Stimulated activated CD8-positive, alpha-beta memory T cell treated with anti-CD3 and anti-CD28 coated beads, Interleukin-15, amount 100 ng/mL, for 4 hours (primary cell): ENCODE results near the gene FHOD1.

Experiments
- DNase-seq, 2 donors: peaks; one replicate each; pipeline ENCODE4 v3.0.0-alpha.2; 2020; ENCODE audit warnings: low read depth in 2 of 2

Gene FHOD1

DNA sequence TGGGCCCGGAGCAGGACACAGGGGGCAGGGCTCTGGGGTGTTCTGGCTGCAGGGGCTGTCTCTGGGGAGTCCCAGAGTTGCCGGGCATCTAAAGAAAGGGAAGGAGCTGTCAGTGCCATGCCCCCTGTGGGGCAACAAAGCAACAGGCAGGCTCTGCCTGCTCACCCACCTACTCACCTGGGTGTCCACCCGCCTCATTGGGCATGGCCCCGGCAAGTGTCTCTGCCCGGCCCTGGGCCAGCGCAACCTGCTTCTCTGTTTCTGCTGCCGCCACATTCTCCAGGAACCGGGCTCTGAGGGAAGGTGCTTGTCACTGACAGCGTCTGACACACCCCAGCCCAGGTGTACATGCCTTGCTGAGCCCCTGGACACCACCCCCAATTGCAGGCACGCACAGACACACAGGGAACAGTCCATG is 13.1 kb downstream of the FHOD1 start:
- no peak for DNase-seq

DNA sequence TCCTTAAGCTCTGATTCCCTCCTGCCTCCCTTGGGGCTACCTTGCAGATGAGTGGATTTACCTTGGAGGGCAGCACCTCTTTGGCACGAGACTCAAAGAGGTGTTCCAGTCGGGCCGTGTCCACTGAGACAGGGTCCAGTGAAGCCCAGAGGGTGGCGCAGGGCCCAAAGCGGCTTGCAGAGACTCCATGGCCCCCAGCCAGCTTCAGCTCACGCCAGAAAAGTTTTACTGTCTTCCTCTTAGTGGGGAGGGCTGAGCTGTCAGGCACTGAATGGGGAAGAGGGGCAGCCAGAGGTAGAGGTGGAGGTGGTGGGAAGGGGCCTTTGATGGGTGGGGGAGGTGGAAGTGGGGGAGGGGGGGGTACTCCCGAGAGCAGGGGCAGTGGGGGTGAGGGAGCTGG is 13.7 kb downstream of the FHOD1 start:
- DNase-seq, result no peak

DNA sequence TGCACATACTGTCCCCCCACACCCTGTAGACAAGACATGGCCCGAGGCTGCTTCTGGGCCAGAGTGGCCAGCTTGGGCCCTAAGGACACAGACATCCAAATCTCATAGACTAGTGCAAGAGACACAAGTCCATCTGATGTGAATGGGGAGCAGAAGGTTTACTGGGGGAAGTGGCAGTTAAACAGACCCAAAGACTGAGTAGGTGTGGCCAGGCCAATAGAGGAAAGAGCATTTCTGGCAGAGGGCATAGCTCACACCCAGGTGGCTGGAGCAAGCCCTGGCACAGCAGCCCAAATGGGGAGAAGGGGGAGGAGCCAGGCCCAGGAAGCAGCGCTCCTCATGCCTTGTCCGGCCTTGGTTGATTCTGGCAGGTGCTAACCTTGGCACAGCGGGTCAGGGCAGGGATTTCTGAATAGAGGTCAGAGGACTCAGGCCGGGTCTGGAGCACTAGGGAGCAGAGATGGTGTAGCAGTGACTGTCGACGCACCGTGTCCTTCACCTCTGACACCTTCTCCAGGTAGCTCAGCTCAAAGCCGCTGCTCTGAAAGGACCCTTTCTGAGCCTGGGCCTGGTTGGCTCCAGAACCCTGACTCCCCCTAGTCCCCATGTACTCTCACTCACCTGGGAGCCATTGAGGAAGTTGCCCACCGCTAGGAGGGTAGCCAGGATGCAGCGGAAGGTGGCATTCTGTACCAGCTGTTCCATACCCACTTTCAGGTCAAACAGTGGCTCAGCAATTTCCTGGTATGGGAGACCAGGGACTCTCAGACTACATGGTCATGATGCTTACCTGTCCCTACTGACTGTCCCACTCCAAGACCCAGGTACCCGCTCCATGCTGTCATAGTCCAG is 16.2 kb downstream of the FHOD1 start:
- DNase-seq, result no peak

DNA sequence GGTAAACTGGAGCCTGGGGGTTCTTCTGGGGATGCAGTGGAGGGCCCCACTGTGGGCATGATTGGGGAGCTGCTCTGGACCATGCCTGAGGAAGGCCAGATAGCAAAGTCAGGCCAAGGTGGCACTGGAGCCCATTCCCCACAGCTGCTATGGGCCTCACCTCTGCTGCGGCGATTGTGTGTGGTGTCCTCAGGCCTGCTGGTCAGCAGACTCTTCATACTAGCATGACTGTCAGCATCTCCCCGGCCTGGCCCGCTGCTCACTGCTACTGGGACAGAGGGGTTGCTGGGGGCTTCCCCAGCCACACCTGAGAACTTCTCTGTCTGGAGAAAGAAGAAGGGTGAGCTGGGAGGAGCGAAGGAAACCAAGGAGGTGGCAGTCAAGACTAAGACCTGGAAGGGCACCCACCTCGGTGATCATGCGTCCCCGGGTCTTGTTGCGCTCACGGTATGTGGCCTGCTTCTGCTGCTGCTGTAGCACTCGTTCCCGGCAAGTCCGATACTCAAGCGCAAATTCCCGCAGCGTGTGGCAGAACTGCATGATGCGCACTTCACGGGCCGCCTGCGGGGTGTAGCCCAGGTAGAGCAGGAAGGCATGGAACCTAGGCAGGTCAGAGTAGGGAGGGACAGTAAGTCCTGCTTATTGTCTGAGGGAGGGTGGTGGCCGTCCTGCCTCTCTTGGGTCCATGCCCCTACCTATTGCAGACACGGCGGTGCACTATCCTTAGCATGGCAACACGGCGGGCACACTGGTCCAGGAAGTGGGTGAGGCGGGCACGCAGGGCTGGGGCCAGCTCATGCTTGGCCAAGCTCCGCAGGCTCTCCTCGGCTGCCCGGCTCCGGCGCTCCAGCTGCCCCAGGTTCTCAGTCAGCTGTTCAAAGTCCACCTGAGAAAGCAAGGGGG is 17.1 kb downstream of the FHOD1 start:
- no peak for DNase-seq

DNA sequence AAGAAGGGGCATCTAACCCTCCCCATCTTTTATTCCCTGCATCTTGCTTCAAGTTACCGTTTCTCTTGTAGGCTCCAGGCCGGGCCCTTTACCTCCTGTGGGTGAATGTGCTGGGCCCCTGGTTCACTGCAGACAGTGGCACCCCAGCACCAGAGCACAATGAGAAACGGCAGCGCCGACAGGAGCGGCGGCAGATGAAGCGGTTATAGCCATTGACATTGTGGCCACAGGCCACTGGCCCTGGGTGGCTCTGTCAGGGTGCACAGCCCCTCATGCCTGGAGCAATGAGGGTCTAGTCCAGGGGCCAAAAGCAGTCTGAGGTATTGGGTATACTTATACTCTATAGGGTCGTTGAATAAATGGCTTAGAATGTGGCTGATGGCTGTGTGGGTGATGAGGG is 18.4 kb downstream of the FHOD1 start:
- no peak for DNase-seq

DNA sequence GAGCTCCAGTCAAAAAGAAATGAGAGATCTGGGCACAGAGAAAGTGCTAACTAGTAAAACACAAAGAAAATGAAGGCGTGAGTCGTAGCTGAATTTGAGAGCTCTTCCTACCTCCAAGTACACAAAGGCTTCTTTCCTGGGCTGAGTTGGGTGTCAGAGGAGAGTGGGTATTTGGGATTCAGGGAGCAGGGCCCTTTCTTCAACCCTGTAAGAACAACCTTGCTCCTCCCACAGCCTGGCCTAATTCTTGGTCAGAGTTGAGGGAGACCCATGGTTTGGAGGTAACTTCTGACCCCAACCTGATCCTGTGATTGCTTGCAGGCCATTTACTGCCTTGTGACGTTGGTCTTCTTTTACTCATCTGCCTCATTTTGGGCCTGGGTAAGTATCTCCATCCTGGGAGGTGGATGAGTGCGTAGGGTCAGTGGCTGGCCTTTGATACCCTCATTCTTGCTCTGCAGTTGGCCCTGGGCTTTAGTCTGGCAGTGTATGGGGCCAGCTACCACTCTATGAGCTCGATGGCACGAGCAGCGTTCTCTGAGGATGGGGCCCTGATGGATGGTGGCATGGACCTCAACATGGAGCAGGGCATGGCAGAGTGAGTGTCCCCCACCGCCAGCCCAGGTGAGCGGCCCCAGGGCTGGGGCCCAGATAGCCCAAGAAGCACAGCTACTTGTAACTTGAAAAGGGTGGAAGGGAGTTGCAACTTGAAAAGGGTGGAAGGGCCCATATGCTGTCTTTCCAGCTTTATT is 19.1 kb downstream of the FHOD1 start:
- DNase-seq, result no peak

DNA sequence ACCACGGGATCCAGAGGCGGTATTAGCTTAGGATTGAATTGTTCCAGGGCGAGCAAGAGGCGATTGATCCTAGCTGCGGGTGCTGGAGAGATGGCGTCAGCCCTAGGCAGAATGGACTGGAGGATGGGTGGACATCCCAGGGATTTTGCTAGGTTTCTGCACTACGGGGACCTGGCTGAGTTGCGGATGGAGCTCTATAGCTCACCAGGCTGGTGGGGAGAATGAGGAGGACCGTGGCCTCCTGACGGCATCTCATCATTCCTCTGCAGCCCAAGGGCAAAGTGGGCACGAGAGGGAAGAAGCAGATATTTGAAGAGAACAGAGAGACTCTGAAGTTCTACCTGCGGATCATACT is 19.7 kb downstream of the FHOD1 start:
- DNase-seq, result no peak

DNA sequence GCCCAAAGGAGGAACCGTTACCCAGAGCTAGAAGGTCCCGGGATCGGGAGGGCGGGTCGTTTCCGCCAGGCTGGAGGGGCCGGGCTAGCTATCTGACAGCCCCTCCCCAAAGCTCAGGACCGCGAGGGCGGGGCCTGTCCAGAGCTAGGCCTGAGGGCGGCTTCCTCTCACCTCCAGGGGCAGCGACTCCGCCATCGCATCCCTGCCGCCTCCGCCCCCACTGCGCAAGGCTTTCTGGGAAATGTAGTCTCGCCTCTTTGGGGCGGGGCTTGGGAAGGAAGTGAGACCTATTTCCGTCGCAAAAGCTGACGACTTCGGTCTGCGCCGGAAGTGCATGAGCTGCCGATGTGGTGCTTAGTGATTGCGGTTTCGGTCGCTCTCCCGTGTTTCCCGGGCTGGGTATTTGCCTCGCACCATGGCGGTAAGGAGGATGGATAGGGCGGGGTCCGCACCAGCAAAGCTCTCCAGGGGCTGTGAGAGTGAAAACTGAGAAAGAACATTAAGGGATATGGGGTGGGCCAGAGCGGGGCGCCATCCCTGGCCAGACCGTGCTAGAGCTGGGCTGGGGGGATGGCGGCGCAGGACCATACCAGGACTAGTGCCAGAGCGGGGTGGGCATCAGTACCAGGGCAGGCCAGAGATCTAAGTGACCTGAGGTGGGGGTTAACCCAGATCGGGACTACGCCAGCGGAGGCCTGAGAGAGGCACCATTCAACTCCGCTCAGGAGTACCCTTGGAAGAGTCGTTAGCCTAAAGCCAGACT is 20.3 kb downstream of the FHOD1 start, which contains the start of gene TMEM208:
Gene TMEM208, plus strand, starts transcription at position 327 of the 763 bp plus-strand sequence. Its CDS starts 89 bp downstream, at position 416.
- peak; percentile 97 for DNase-seq

DNA sequence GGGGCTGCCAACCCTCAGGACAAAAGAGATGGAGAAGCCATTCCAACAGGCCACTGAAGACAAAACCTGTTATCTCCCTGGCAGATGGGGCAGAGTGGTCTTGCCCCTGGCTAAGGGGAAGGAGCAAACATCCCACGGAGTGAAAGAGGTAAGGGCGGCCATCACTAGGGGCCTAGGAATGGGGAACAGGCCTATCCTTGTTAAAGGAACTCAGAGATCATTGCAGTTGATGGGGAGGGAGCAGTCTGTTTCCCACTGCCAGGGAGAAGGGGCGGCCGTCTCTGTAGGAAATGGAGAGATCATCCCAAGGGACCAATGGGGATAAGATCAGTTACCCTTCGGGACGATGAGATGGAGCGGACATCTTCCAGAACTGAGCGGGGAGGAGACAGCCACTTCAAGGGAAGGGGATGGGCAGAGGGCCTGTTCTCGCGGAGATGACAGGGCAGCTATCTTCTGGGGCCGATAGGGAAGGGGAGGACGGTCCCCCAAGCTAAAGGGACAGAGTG is 20.9 kb downstream of the FHOD1 start:
- no peak for DNase-seq

DNA sequence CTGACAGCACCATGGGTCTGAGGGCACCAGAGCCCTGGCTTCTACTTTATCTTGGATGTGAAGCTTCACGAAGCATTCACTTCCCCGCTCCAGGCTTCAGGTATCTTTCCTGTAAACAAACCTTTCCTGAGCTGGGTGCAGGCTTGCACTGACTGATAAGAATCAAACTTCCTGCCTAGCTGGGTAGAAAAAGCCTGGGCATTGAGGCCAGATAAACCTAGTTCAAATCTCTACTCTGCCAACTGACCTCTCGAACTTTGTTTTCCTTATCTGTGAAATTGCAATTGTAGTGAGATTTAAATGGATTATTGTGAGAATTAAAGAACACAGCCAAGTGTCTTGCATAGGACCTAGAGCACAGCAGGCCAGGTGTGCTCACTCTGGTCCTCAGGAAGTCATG is 23.3 kb downstream of the FHOD1 start:
- no peak for DNase-seq

DNA sequence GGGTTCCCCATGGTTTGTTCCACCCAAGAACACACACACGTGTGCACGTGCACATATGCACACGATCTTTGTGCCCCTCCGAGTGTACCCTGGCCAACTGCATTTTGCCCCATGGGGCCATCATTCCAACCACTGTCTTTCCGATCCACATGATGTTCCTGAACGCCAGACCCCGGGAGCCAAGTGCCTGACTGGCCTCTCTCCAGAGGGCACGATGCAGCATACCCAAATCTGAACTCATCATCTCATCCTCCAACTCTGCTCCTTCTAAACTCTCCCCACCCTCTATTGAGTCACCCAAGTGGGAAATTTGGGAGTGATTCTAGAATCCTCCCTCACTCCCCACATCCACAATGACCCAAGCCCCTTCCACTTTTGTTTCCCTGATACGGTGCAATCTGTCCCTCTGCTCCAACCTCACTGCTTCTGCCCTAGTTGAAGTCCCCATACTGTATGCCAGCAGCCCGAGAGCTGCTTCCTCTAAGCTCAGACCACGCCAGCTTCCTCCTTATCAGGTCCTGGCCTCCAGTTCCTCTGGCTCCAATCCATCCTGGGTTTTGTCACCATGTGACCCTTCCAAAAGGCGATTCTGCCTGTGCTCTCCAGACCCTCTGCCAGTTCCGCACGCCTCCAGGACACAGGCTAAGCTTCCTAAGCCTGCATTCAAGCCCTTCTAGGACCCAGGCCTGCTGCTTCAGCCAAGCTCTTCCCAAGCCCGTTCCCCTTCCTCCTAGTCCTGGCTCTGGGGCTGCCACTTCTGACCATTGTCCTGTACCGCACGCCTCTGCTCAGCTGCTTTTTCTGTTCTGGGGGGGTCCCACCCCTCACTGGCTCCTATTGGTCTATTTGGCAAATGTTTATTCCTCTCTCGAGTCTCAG is 30.4 kb downstream of the FHOD1 start:
- DNase-seq, result no peak

DNA sequence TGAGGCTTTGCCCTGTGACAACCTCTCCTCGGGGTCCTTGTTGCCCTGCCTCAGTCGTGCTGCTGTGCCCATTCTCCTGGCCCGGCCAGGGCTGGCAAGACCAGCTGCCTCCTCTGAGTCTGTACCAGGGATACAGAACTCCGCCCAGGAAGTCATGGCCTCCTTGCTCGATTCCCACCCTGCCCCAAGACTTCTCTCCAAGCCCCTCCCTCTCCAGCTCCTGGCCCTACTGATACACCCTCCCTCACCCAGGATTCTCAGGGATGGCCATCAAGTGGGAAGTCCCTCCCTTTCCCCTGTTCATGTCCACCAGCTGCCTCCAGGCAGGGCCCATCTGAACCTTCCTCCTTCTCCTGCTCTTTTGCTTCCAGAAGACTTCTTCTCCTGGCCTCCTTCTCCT is 31.6 kb downstream of the FHOD1 start:
- no peak for DNase-seq

DNA sequence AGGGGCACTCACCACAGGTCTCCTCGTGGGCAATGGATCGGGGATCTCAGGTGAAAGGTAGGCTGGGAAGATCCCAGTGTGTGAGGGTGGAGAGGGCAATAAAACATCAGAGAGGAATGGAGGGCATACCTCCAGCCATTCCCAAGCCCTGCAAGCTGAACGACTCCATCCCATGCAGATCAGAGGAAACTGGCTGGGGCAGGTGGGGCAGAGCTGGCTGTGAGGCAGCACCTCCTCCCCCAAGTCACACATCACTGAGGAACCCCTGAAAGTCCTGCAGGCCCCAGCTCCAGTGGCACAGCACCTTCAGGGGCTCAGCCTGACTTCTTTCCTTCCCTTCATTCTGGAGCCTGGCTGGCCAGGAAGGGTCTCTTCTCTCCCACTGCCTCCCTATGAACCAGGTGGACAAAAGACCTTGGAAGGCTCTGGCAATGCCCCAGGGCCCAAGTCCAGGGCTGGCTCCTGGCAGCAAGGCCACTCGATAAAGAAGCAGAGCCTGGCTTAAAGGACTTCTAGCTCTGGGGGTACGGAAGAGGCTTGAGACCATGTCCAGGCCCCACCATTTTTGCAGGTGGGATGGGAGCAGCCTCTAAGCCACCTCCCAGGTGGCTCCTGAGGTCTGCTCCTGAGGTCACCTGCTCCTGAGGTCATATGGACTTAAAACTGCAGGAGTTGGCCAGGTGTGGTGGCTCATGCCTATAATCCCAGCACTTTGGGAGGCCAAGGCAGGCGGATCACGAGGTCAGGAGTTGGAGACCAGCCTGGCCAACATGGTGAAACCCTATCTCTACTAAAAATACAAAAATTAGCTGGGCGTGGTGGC is 33.9 kb downstream of the FHOD1 start:
- DNase-seq, result no peak

DNA sequence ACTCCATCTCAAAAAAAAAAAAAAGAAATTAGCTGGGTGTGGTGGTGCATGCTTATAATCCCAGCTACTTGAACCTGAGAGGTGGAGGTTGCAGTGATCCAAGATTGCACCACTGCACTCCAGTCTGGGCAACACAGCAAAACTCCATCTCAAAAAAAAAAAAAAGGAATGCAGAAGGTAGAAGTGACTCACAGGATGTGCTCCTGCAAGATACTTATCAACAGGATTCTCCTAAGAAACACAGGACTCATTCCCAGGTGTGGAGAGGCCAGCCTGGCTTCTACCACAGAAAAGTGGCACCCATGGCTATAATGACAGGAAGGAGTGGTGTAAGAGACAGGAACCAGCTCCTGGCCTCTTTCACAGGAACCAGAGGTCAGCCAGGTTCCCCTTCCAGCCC is 34.5 kb downstream of the FHOD1 start:
- no peak for DNase-seq

DNA sequence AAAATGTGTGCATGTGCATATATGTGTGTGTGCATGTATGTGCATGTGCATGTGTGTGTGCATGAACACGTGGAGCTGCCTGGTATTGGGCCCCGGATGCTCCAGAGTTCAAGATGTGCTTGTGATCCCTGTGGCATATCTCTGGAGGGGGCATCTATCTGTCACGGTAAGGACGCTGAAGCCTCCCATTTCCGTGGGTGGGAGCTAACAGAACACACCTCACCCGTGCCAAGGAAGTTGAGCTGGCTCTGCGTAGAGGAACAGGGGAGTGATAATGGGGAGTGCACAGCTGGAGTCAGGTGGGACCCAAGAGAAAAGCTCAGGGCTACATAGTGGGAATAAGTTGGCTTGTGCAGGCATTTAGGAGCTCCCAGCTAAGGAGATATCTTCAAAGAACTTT is 35.6 kb downstream of the FHOD1 start:
- no peak for DNase-seq

DNA sequence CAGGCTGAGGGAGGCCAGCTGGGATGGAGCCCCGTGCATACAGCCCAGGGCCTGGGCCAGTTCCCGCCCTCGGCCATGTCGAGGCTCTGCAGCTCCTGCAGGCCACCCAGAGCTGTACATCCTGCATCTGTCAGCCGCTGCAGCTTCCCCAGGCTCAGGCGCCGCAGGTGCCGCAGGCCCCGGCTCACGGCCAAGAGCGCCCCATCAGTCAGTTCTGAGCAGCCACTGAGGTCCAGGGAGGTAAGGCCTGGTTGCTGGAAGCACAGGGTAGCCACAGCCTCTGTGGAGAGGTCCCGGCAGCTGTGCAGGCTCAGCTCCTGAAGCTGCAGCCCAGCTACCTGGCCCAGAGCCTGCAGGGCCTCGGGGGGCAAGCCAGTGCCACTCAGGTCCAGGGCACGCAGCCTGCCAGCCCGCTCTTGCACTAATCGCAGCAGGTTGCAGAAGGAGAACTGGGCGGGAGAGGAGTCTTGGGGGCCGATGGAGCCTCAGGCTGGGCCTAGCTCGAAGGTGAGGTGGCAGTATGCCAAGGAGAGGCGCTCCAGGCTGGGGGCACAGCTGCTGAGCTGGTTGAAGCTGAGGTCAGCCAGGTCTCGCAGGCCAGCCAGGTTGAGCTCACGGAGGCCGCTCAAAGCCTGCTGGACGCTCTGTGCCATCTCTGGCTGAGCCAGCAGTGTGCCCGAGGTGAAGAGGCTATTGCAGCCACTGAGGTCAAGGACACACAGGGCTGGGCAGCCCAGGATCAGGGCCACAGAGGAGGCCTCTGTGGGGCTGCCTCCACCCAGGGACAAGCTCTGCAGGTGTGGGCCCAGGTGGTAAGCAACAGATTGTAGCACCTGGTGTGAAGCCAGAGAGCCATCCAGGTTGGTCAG is 37.0 kb downstream of the FHOD1 start:
- DNase-seq, result no peak

DNA sequence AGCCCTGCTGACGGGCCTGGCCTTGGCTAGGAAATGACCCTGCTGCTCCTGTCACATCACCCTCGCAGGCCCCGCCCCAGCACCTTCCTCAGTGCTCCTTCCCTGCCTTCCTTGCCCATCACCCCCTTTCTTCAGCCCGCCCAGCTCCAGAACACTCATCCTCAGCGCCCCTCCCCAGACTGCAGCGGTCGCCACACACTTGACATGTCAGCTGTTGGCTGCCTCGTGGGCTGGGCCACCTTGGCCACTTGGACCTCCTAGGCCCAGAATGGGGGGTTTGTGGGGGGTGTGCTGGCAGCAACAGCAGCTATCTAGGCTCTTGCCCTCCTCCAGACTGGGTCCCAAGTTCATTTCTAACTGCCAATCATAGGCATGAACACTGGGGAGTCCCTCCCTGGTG is 37.7 kb downstream of the FHOD1 start:
- no peak for DNase-seq

DNA sequence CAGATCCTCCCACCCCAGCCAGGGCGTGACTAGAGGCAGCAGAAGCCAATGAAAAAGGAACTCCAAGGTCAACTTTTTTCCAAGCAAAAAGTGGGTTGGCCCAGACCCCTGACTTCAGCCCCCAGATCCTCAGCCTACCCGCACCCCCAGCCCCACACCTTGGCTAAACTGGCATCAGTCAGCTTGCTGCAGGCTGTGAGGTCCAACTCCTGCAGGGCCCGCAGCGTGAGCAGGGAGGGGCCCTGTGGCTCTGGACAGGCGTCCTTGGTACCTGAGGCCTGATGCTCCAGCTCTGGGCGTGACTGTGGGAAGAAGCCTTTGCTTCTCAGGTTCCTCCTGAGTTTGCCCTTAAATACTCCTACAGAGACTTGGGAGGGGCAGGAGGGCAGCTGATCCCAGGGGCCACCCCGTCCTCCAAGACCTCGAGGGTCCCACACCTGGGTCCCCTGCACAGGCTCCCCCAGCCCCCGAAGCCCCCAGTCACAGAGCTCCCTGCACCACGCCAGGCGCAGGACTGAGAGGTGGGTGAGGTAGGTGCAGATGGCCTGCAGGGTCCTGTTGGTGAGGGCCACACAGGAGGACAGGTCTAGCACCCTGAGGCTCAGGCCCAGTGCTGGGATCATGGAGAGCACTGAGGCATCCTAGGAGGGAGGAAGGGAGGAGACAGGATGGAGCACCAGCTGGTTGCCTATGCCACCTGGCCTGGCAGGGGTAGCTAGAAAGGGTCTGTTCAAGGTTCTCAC is 39.0 kb downstream of the FHOD1 start:
- no peak for DNase-seq
